Measurements from ENCODE around the gene CPEB3. TPM values are rescaled to one million over a fixed set of nuclear protein-coding genes. Genes with fewer than 3 reads are reported as not detected.

CPEB3 gene
- total and polyA plus RNA-seq, 4 donors: 2.1 to 8.4 (median 5.1) TPM

DNA sequence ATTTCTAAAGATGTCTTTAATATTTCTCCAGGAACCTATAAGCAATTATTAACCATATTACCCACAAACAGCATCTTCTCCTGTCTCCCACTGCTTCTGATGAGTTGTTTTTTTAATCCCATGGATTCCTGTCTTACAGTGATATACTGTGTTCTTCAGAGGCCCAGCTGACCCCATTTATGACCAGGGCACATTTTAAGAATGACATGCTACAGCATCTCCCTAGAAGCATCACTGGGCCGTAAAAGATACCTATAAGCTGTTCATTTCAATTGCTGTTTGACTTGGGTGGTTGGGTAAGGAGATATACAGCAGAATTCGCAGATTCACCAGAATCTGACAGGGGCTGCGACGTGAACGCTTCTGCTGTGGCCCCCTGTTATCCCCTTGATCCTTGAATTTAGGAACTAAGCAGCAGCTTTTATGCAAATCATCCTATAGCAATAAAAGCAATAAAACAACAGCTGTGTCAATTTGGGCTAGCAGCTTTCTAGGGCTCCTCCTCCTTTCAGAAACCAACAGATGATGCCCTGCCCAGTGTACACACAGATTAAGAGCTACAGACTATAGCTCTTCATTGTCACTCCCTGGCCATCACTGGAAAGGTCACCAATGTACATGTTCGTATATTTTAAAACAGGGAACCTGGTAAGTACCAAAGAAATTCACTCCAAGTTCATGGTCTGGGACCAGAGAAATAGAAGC, 86.8 kb downstream of the CPEB3 start:
- no peaks in the 10 kb centered on the region for H3K27me3 ChIP-seq (ENCODE audit: control insufficient read depth in 4 of 4, insufficient read depth in 4 of 4, low read length in 3 of 4)
- TF ChIP-seq, protein P1, sequence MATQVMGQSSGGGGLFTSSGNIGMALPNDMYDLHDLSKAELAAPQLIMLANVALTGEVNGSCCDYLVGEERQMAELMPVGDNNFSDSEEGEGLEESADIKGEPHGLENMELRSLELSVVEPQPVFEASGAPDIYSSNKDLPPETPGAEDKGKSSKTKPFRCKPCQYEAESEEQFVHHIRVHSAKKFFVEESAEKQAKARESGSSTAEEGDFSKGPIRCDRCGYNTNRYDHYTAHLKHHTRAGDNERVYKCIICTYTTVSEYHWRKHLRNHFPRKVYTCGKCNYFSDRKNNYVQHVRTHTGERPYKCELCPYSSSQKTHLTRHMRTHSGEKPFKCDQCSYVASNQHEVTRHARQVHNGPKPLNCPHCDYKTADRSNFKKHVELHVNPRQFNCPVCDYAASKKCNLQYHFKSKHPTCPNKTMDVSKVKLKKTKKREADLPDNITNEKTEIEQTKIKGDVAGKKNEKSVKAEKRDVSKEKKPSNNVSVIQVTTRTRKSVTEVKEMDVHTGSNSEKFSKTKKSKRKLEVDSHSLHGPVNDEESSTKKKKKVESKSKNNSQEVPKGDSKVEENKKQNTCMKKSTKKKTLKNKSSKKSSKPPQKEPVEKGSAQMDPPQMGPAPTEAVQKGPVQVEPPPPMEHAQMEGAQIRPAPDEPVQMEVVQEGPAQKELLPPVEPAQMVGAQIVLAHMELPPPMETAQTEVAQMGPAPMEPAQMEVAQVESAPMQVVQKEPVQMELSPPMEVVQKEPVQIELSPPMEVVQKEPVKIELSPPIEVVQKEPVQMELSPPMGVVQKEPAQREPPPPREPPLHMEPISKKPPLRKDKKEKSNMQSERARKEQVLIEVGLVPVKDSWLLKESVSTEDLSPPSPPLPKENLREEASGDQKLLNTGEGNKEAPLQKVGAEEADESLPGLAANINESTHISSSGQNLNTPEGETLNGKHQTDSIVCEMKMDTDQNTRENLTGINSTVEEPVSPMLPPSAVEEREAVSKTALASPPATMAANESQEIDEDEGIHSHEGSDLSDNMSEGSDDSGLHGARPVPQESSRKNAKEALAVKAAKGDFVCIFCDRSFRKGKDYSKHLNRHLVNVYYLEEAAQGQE (IDR thresholded peaks at IDR 0.05): no peak
- no peak for TF ChIP-seq TAF1 (conservative IDR thresholded peaks at IDR 0.05)
- no peak for TF ChIP-seq CTCF (IDR thresholded peaks at IDR 0.05; ENCODE audit: low read depth, low read length, missing input control)
- no peak for TF ChIP-seq YY1 (IDR thresholded peaks at IDR 0.05)
- TF ChIP-seq ATF3 (IDR thresholded peaks at IDR 0.05): no peak
- no peak for TF ChIP-seq EGR1 (IDR thresholded peaks at IDR 0.05; ENCODE audit: low read depth in 2 of 2)
- TF ChIP-seq, protein P2, sequence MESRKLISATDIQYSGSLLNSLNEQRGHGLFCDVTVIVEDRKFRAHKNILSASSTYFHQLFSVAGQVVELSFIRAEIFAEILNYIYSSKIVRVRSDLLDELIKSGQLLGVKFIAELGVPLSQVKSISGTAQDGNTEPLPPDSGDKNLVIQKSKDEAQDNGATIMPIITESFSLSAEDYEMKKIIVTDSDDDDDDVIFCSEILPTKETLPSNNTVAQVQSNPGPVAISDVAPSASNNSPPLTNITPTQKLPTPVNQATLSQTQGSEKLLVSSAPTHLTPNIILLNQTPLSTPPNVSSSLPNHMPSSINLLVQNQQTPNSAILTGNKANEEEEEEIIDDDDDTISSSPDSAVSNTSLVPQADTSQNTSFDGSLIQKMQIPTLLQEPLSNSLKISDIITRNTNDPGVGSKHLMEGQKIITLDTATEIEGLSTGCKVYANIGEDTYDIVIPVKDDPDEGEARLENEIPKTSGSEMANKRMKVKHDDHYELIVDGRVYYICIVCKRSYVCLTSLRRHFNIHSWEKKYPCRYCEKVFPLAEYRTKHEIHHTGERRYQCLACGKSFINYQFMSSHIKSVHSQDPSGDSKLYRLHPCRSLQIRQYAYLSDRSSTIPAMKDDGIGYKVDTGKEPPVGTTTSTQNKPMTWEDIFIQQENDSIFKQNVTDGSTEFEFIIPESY (IDR thresholded peaks at IDR 0.05): no peak
- no peak for TF ChIP-seq HNF4G (IDR thresholded peaks at IDR 0.05)
- no peak for TF ChIP-seq FOXA2 (IDR thresholded peaks at IDR 0.05)
- TF ChIP-seq MAX (IDR thresholded peaks at IDR 0.05): no peak
- TF ChIP-seq HNF4A (conservative IDR thresholded peaks at IDR 0.05): no peak
- no peak for TF ChIP-seq NR2F2 (IDR thresholded peaks at IDR 0.05)
- TF ChIP-seq RXRA (IDR thresholded peaks at IDR 0.05): no peak
- TF ChIP-seq SP1 (IDR thresholded peaks at IDR 0.05): no peak
- no peak for TF ChIP-seq JUND (IDR thresholded peaks at IDR 0.05)
- TF ChIP-seq FOXA1 (IDR thresholded peaks at IDR 0.05): no peak
- TF ChIP-seq RAD21 (IDR thresholded peaks at IDR 0.05): no peak
- TF ChIP-seq GABPA (IDR thresholded peaks at IDR 0.05 in 1 of 2, conservative IDR thresholded peaks at IDR 0.05 in 1 of 2): no peak
- H3K9me3 ChIP-seq (ENCODE audit: control insufficient read depth in 4 of 4, low read length in 3 of 4): no peaks in the 10 kb centered on the region
- H3K27ac ChIP-seq (ENCODE audit: low read depth in 1 of 2, low read length in 2 of 2): no peak overlapping the region
- H3K4me1 ChIP-seq (ENCODE audit: control insufficient read depth in 4 of 4, insufficient read depth in 4 of 4, low read length in 3 of 4): no peaks in the 10 kb centered on the region
- H3K36me3 ChIP-seq (ENCODE audit: control insufficient read depth in 4 of 4, insufficient read depth in 3 of 4, low read depth in 1 of 4, low read length in 3 of 4): no peaks in the 10 kb centered on the region
- DNase-seq (ENCODE audit: low spot score): no peak
- H3K4me3 ChIP-seq (ENCODE audit: low read depth in 1 of 3, low read length in 3 of 3): no peak overlapping the region
- H3K9ac ChIP-seq (ENCODE audit: low read depth in 1 of 2, low read length in 2 of 2): no peak overlapping the region
- 95% methylated on average over 6 of the region's 6 CpGs for WGBS

Measured in liver (tissue), 9 donors.